Activated CD4-positive, alpha-beta T cell treated with anti-CD3 and anti-CD28 coated beads, Interleukin-2, amount 10 ng/mL, durations not matched to agents 7 days and 5 days (primary cell): ENCODE results near the gene KCNMA1. TPM values are rescaled to one million over a fixed set of nuclear protein-coding genes. Genes with fewer than 3 reads are reported as not detected.
"Not testable (repeated sequence)": the region's sequence is repeated elsewhere in the genome, so short reads cannot be mapped to it uniquely, and the experiment has no call there.

Experiments
- CTCF ChIA-PET: fragments of 350-600 bp; sonication (Branson Sonifier 250); formaldehyde crosslinking; loops from one replicate; lab custom pipeline; 2021; ENCODE audit warnings: antibody characterized with exemption; lab: Charles Lee
- POLR2A ChIA-PET: fragments of 350-600 bp; sonication (Branson Sonifier 250); formaldehyde crosslinking; loops from one replicate; lab custom pipeline; 2021; ENCODE audit warnings: antibody characterized with exemption; lab: Charles Lee
- DNase-seq: peaks from one replicate; pipeline ENCODE4 v3.0.0-alpha.2; 2020
- H3K27ac Mint-ChIP-seq: one replicate; pipeline ENCODE4 v1.8.0; 2021; ENCODE audit warnings: mild to moderate bottlenecking, moderate library complexity, mixed read lengths
- H3K27me3 Mint-ChIP-seq: one replicate; pipeline ENCODE4 v1.8.0; 2021; ENCODE audit warnings: mixed read lengths
- H3K36me3 Mint-ChIP-seq: one replicate; pipeline ENCODE4 v1.8.0; 2021; ENCODE audit warnings: low read depth, mixed read lengths
- H3K4me1 Mint-ChIP-seq: one replicate; pipeline ENCODE4 v1.8.0; 2021; ENCODE audit warnings: mixed read lengths
- H3K4me3 Mint-ChIP-seq: one replicate; pipeline ENCODE4 v1.8.0; 2021; ENCODE audit warnings: mild to moderate bottlenecking, moderate library complexity, mixed read lengths
- H3K9me3 Mint-ChIP-seq: one replicate; pipeline ENCODE4 v1.8.0; 2021; ENCODE audit warnings: mixed read lengths
- total RNA-seq, 2 experiments: library from RNA; stranded (reverse); gene quantifications; one replicate each; pipeline ENCODE4 v1.2.3, GENCODE V29; 2021

KCNMA1 gene
- total RNA-seq, 2 experiments from 2014 or later, result not detected

DNA sequence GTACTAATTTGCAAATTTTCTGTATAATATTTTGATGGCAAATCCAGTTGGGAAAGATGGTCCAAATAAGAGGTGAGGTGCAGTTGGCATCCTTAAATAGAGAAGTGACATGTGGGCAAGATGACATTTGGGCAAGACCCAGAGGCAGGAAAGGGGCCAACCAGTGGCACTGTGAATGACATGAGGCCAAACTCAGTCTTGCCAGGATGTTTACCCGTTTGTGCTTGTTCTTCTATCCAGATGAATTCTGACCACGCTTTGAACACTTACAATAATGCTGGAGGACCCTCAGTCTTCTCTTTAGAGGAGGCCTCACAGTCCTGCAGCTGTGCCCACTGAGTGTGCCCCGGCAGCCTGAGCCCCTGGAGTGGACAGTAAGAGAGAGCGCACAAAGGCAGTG, 45.1 kb downstream of the KCNMA1 start:
- no peak overlapping the region for H3K4me3 Mint-ChIP-seq
- H3K9me3 Mint-ChIP-seq, result no peaks in the 10 kb centered on the region
- ChIA-PET POLR2A (no interaction called here), CTCF (no interaction called here)
- H3K27ac Mint-ChIP-seq, result no peak overlapping the region
- no peak for DNase-seq
- H3K4me1 Mint-ChIP-seq, result no peaks in the 10 kb centered on the region
- no peaks in the 10 kb centered on the region for H3K36me3 Mint-ChIP-seq
- no peaks in the 10 kb centered on the region for H3K27me3 Mint-ChIP-seq

DNA sequence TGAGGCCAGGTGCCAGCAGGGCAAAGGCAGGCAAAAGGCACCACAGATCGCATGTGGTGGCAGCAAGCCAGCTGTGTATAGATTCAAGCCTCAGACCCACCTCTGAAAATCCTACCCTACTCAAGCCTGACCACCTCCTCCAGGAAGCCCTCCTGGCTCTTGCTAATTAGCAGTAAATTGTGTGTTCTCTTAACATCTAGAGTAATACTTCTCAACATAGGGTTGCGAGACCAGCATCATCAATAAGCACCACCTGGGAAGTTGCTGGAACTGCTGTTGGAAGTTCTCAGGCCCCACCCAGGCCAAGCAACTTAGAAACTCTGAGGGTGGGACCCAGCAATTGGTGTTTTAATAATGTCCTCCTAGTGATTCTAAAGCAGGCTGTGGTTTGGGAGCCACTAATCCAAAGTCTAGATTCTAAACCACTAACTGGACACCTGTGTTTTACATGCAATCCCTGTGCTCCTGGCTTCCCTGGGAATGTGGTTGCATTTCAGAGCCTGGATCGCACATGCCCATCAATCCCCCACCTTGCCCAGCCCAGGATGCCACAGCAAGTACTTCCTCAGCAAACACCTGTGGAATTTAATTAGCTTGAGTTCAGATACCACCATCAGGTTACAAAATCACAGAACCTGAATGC, 46.2 kb downstream of the KCNMA1 start:
- Mint-ChIP-seq H3K27me3 (no peaks in the 10 kb centered on the region), H3K27ac (no peak overlapping the region), H3K4me3 (no peak overlapping the region), H3K9me3 (no peaks in the 10 kb centered on the region), H3K4me1 (no peaks in the 10 kb centered on the region), H3K36me3 (no peaks in the 10 kb centered on the region)
- no peak for DNase-seq
- POLR2A ChIA-PET, result no interaction called here
- CTCF ChIA-PET, result no interaction called here

DNA sequence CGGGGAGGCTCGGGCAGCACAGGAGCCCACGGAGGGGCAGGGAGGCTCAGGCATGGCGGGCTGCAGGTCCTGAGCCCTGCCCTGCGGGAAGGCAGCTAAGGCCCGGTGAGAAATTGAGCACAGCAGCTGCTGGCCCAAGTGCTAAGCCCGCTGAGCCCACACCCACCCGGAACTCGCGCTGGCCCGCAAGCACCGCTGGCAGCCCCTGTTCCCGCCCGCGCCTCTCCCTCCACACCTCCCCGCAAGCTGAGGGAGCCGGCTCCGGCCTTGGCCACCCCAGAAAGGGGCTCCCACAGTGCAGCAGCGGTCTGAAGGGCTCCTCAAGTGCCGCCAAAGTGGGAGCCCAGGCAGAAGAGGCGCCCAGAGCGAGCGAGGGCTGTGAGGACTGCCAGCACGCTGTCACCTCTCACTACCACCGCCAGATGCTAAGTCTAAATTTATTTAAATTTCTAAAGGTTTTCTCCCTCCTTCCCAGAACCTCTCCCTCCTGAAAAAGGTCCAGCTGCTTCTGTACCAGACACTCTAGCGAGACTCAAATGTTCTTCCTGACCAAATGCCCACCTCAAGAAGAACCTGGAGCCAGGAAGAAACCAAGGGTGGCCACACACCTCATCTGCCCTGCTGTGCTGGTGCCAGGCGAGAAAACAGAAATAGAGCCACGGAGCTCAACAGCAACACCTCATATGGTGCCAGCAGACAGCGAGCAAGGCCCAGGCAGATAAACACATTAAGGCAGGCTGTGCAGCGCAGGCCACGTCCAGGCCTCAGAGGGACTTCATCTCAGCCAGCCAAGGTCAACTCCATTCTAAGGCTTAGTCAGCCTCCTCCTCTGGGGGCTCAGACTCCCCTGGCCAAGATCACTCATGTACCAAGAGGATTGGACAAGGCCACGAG, 47.0 kb downstream of the KCNMA1 start:
- Mint-ChIP-seq H3K4me1 (no peaks in the 10 kb centered on the region), H3K27me3 (no peaks in the 10 kb centered on the region), H3K27ac (no peak overlapping the region), H3K9me3 (no peaks in the 10 kb centered on the region), H3K36me3 (no peaks in the 10 kb centered on the region), H3K4me3 (no peak overlapping the region)
- CTCF ChIA-PET, result no interaction called here
- POLR2A ChIA-PET, result no interaction called here
- DNase-seq, result no peak

DNA sequence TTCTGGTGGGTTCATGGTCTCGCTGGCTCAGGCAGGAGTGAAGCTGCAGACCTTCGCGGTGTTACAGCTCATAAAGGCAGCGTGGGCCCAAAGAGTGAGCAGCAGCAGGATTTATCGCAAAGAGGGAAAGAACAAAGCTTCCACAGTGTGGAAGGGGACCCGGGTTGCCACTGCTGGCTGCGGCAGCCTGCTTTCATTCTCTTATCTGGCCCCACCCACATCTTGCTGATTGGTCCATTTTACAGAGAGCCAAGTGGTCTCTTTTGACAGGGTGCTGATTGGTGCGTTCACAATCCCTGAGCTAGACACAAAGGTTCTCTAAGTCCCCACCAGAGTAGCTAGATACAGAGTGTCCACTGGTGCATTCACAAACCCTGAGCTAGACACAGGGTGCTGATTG, 47.9 kb downstream of the KCNMA1 start:
- H3K4me1 Mint-ChIP-seq, H3K27ac Mint-ChIP-seq, POLR2A ChIA-PET, H3K27me3 Mint-ChIP-seq, H3K9me3 Mint-ChIP-seq, H3K4me3 Mint-ChIP-seq, DNase-seq, H3K36me3 Mint-ChIP-seq, CTCF ChIA-PET: not testable (repeated sequence)

DNA sequence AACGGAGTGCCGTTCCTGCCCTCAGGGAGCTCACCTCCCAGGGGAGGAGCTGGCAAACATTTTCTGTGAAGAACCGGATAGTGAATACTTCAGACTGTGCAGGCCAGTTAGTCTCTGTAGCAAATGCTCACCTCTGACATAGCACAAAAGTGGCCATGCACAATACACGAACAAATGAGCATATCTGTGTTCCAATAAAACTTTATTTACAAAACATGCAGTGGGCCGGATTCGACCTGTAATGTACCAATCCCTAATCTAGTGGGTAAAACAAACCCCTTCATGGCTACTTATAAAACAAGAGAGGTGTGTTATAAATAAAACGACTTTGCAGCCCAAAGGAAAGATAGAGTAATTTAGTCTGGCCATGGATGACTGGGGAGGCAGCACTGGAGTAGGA, 48.7 kb downstream of the KCNMA1 start:
- CTCF ChIA-PET, result no interaction called here
- POLR2A ChIA-PET, result no interaction called here
- H3K36me3 Mint-ChIP-seq, result no peaks in the 10 kb centered on the region
- H3K27ac Mint-ChIP-seq, result no peak overlapping the region
- no peak overlapping the region for H3K4me3 Mint-ChIP-seq
- peaks cover 2% of the 10 kb centered on the region for H3K4me1 Mint-ChIP-seq
- DNase-seq, result no peak
- H3K27me3 Mint-ChIP-seq, result no peaks in the 10 kb centered on the region
- no peaks in the 10 kb centered on the region for H3K9me3 Mint-ChIP-seq

DNA sequence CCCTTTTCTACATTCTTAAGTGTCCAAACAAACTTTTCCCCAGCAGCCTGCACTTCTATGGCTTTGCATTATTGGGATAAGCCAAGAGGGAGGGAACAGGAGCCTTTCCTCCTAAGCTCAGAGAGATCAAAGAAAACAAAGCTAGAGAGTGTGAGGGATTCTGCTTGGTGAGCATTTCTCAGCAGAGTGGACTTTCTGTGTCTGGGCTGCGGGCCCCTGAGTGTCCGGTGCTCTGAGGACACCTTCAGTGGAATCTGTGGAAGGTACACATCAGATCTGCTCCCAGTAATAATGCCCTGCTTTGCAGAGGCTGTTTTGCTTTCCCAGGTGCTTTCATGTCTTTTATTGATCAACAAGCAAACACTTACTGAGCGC, 50.2 kb downstream of the KCNMA1 start:
- peaks cover 17% of the 10 kb centered on the region for H3K4me1 Mint-ChIP-seq
- no peaks in the 10 kb centered on the region for H3K27me3 Mint-ChIP-seq
- DNase-seq, result no peak
- no peaks in the 10 kb centered on the region for H3K36me3 Mint-ChIP-seq
- ChIA-PET POLR2A (no interaction called here), CTCF (no interaction called here)
- no peak overlapping the region for H3K4me3 Mint-ChIP-seq
- no peaks in the 10 kb centered on the region for H3K9me3 Mint-ChIP-seq
- no peak overlapping the region for H3K27ac Mint-ChIP-seq

DNA sequence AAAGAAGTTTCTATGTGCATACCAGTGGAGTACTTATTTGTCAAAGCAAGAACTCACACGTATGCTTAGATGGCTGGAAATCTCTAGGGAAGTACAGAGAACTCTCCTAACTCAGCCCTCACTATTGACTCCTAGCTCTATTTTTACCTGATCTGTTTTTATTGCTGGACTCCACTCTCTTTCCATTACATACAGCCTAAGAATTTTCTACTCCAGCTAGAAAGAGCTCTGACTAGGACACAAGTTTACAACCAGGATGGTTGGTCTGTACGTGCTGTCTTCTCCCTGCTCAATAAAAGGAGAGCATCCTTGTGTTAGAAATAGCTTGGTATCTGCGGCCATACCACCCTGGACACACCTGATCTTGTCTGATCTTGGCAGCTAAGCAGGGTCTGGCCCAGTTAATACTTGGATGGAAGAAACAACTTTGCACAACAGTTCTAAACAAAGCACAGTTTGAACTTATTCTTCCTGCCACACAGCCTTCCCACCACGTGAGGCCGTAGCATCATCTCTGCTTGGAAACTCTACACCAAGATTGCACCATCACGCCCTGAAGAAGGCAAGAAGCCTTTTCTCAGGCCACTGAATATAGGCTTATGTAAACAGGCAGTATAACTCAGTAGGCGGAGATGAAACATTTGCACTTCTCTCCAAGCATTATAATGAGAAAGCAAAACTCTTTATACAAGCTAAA, 50.7 kb downstream of the KCNMA1 start:
- no peaks in the 10 kb centered on the region for H3K9me3 Mint-ChIP-seq
- ChIA-PET CTCF (no interaction called here), POLR2A (no interaction called here)
- no peaks in the 10 kb centered on the region for H3K36me3 Mint-ChIP-seq
- no peak overlapping the region for H3K27ac Mint-ChIP-seq
- no peaks in the 10 kb centered on the region for H3K27me3 Mint-ChIP-seq
- no peak for DNase-seq
- no peak overlapping the region for H3K4me3 Mint-ChIP-seq
- H3K4me1 Mint-ChIP-seq, result peaks cover 17% of the 10 kb centered on the region

DNA sequence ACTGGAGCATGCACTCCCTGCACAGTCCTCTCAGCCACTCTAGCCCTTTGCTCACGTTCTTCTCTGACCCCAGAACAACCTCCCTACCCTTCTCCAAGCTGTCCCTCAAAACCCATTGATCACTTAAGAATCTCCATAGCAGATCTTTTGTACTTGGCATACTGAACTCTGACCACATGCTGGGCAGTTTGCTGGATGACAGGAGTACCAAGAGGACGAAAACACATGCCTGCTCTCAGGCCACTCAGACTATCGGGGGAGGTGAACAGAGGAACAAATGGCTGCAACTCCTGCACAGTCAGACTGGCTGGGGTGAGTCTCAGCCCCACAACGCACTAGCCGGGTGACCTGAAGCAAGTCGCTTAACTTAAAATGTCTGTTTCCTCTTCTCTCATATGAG, 52.7 kb downstream of the KCNMA1 start:
- no peaks in the 10 kb centered on the region for H3K36me3 Mint-ChIP-seq
- no peak overlapping the region for H3K27ac Mint-ChIP-seq
- DNase-seq, result no peak
- H3K4me3 Mint-ChIP-seq, result no peak overlapping the region
- ChIA-PET CTCF (no interaction called here), POLR2A (no interaction called here)
- H3K9me3 Mint-ChIP-seq, result no peaks in the 10 kb centered on the region
- peaks cover 17% of the 10 kb centered on the region for H3K4me1 Mint-ChIP-seq
- H3K27me3 Mint-ChIP-seq, result no peaks in the 10 kb centered on the region

DNA sequence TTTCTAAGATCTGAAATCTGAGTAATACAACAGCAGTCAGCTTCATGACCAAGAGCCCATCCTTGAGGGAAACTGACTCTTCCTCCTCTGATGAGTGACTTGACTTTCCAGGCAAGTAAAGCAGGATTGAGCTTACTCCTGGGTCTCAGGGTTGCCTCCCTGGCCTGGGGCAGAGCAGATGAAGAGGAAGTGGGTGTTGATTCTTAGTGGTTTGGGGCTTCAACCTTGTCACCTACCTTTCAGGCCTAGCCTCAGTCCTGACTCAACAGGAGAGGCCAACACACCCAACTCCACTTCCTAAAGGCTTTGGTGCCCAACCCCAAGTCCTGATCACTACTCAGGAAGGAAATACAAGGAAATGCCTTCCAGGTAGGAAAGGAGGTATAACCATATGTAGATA, 54.1 kb downstream of the KCNMA1 start:
- CTCF ChIA-PET, result interaction anchor here (1.4 kb wide), 1 partner anchor 8 kb away, joined by 3 read pairs; no protein-coding TSS in a partner anchor
- Mint-ChIP-seq H3K27me3 (no peaks in the 10 kb centered on the region), H3K27ac (peak overlapping the region; percentile 14), H3K36me3 (no peaks in the 10 kb centered on the region), H3K9me3 (no peaks in the 10 kb centered on the region), H3K4me1 (peaks cover 17% of the 10 kb centered on the region), H3K4me3 (no peak overlapping the region)
- no peak for DNase-seq
- POLR2A ChIA-PET, result no interaction called here

DNA sequence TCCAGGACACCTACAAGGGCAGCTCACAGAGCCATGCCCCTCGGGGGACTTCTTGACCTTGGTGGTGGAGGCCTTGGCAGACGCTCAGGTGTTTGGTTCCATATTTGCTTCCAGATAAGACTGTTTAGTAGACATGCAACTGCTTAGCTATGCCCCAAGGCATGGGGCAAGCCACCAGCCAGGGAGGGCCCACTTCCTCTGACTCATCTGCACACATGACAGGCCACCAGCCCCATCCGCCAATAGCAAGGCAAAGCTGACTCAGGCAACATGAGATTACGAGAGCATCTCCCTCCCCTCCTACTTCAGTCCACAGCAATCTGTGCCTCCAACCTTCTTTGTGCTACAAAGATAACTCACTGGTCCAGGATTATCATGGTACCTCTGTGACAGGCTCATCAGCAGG, 54.9 kb downstream of the KCNMA1 start:
- Mint-ChIP-seq H3K36me3 (no peaks in the 10 kb centered on the region), H3K9me3 (no peaks in the 10 kb centered on the region), H3K4me3 (no peak overlapping the region), H3K27me3 (no peaks in the 10 kb centered on the region), H3K27ac (no peak overlapping the region), H3K4me1 (peaks cover 17% of the 10 kb centered on the region)
- no peak for DNase-seq
- POLR2A ChIA-PET, result no interaction called here
- CTCF ChIA-PET, result interaction anchor here (1.6 kb wide), 1 partner anchor 128 kb away, joined by 3 read pairs; no protein-coding TSS in a partner anchor

DNA sequence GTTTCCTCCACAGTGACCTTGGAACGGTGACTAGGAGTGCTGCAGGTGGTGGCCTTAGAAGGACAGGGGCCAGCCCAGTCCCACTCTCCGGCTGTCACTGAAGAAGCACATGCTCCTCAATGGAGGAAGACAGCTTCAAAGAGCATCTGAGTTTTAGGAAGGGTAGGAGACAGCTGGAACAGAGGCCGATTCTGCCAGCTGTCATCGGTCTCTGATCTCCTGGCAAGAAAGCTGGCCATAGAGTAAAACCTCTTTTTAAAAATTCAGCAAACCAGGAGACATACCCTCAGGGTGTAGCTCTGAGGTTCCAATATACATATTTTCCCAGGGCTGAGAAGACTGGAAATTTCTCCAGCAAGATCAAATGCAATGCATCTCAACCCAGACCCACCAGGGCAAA, 55.9 kb downstream of the KCNMA1 start:
- H3K27me3 Mint-ChIP-seq, result no peaks in the 10 kb centered on the region
- H3K4me1 Mint-ChIP-seq, result peaks cover 17% of the 10 kb centered on the region
- no peak overlapping the region for H3K4me3 Mint-ChIP-seq
- no peaks in the 10 kb centered on the region for H3K9me3 Mint-ChIP-seq
- no peak overlapping the region for H3K27ac Mint-ChIP-seq
- DNase-seq, result no peak
- ChIA-PET POLR2A (no interaction called here), CTCF (interaction anchor here (1.6 kb wide), 1 partner anchor 129 kb away, joined by 3 read pairs; no protein-coding TSS in a partner anchor)
- no peaks in the 10 kb centered on the region for H3K36me3 Mint-ChIP-seq

DNA sequence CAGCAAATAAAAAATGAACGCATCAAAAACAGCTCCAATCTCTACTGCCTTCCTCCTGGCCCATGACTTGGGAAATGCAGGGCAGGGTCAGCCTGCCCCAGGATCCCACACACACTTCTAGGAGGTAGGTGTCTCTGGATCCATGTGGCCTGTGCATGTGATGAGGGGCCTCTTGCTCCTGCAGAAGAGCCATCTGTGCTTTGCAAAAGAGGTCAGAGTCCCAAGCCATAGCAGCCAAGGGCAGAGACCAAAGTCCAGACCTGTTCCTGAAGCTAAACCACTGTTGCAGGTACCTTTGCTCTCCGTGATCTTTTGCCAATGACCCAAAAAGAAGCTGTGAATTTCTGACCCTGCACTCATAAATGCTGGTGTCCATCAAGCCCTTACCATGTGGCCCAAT, 57.1 kb downstream of the KCNMA1 start:
- no peaks in the 10 kb centered on the region for H3K9me3 Mint-ChIP-seq
- H3K27ac Mint-ChIP-seq, result no peak overlapping the region
- POLR2A ChIA-PET, result no interaction called here
- DNase-seq, result no peak
- no peaks in the 10 kb centered on the region for H3K27me3 Mint-ChIP-seq
- H3K4me3 Mint-ChIP-seq, result no peak overlapping the region
- H3K36me3 Mint-ChIP-seq, result no peaks in the 10 kb centered on the region
- CTCF ChIA-PET, result no interaction called here
- peaks cover 17% of the 10 kb centered on the region for H3K4me1 Mint-ChIP-seq

DNA sequence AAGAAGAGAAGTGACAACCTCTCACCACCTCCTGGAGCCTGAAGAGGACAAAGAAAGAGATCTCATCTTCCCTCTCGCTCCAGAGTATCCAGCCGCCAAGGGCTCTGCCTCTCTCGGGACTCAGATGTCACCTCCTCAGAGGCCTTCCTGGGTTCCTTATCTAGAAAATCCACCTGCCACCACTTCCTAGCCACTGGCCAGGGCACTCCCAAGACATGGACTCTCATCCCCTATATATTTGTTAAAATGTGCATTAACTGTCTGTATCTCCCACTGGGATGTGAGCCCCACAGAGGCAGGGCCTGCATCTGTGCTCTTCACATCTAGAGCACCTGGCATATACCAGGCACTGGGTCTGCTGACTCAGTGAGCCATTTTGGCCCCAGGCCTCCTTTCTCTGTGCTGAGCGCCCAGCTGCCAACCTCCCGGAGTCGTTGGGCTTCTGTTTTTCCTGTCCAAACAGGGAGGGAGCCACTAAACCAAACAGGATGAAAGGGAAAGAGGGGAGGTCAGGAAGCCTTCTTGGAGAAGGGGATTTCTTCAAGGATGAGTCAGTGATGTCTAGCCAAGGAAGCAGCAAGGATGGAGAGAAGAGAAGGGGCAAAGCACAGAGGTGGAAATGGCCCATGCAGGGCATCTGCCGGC, 58.9 kb downstream of the KCNMA1 start:
- Mint-ChIP-seq H3K9me3 (no peaks in the 10 kb centered on the region), H3K4me3 (no peak overlapping the region), H3K27me3 (no peaks in the 10 kb centered on the region), H3K4me1 (peaks cover 13% of the 10 kb centered on the region), H3K36me3 (no peaks in the 10 kb centered on the region), H3K27ac (no peak overlapping the region)
- CTCF ChIA-PET, result no interaction called here
- POLR2A ChIA-PET, result no interaction called here
- DNase-seq, result no peak
